Measurements from ENCODE around the gene BAHCC1. TPM values are rescaled to one million over a fixed set of nuclear protein-coding genes. Genes with fewer than 3 reads are reported as not detected.

The BAHCC1 gene
- total and polyA plus RNA-seq, 2 of the 4 experiments (the other 2 are of a cell fraction), result 0.36 to 7.8 TPM

GRCh38 chr17:81484195-81484979 is 89.1 kb downstream of the BAHCC1 start (continued):
- TF ChIP-seq, protein P1, sequence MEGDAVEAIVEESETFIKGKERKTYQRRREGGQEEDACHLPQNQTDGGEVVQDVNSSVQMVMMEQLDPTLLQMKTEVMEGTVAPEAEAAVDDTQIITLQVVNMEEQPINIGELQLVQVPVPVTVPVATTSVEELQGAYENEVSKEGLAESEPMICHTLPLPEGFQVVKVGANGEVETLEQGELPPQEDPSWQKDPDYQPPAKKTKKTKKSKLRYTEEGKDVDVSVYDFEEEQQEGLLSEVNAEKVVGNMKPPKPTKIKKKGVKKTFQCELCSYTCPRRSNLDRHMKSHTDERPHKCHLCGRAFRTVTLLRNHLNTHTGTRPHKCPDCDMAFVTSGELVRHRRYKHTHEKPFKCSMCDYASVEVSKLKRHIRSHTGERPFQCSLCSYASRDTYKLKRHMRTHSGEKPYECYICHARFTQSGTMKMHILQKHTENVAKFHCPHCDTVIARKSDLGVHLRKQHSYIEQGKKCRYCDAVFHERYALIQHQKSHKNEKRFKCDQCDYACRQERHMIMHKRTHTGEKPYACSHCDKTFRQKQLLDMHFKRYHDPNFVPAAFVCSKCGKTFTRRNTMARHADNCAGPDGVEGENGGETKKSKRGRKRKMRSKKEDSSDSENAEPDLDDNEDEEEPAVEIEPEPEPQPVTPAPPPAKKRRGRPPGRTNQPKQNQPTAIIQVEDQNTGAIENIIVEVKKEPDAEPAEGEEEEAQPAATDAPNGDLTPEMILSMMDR (conservative IDR thresholded peaks at IDR 0.05; ENCODE audit: low read depth, low read length), result peak; percentile 99

GRCh38 chr17:81486199-81486810 is 91.0 kb downstream of the BAHCC1 start:
- H3K9me3 ChIP-seq (ENCODE audit: control insufficient read depth, insufficient read depth, low read length), result no peaks in the 10 kb centered on the region
- peaks cover 2% of the 10 kb centered on the region; the same call in 1 of the 2 replicates for H3K9me1 ChIP-seq (ENCODE audit: insufficient read depth, low read length)
- H2BK20ac ChIP-seq (ENCODE audit: low read depth, low read length), result no peak overlapping the region
- in situ Hi-C loops (cut with MboI; ENCODE audit: low sequenced_read_pairs) (no loop called here), dilution Hi-C loops (cut with HindIII; ENCODE audit: low sequenced_read_pairs, unreplicated experiment) (no loop called here), intact Hi-C loops (cut with micrococcal nuclease) (no loop called here)
- no peak overlapping the region for H2BK15ac ChIP-seq (ENCODE audit: low read depth, low read length)
- TF ChIP-seq NFE2L2 (IDR thresholded peaks at IDR 0.05; ENCODE audit: low read depth, low read length) (no peak), FOS (IDR thresholded peaks at IDR 0.05; ENCODE audit: low read depth, low read length) (no peak), MAZ (IDR thresholded peaks at IDR 0.05; ENCODE audit: borderline replicate concordance, low read depth, low read length) (no peak), MAFK (IDR thresholded peaks at IDR 0.05; ENCODE audit: low read depth, low read length) (no peak), RCOR1 (IDR thresholded peaks at IDR 0.05; ENCODE audit: insufficient replicate concordance, low read length) (no peak), USF2 (IDR thresholded peaks at IDR 0.05; ENCODE audit: low read depth, low read length) (no peak), POLR2A (IDR thresholded peaks at IDR 0.05; ENCODE audit: low read depth, low read length) (no peak), BHLHE40 (IDR thresholded peaks at IDR 0.05; ENCODE audit: low read depth, low read length) (no peak), RFX5 (IDR thresholded peaks at IDR 0.05; ENCODE audit: low read depth, low read length) (no peak)
- H3K36me3 ChIP-seq (ENCODE audit: control insufficient read depth, insufficient read depth, low read length), result no peaks in the 10 kb centered on the region
- ChIA-PET POLR2A (ENCODE audit: unreplicated experiment) (interaction anchor here (0.6 kb wide), 1 partner anchor 146 kb away, joined by 6 read pairs; no protein-coding TSS in a partner anchor), CTCF (no interaction called here)
- H3K56ac ChIP-seq (ENCODE audit: extremely low read depth, insufficient read depth, low read length), result no peak overlapping the region
- H2BK5ac ChIP-seq (ENCODE audit: low read depth, low read length, poor library complexity, severe bottlenecking), result no peak overlapping the region
- no peak overlapping the region for H3K4me3 ChIP-seq (ENCODE audit: insufficient read depth, low read depth, low read length)
- peaks cover 7% of the 10 kb centered on the region; the same call in 1 of the 2 replicates for H3K4me1 ChIP-seq (ENCODE audit: control insufficient read depth, insufficient read depth, low read length)
- ATAC-seq (ENCODE audit: low read depth) (no peak), DNase-seq (no peak)
- H3K14ac ChIP-seq (replicated peaks; ENCODE audit: low read depth, low read length), result no peak overlapping the region
- H4K8ac ChIP-seq (ENCODE audit: low read depth in 2 of 2, low read length in 2 of 2), result no peak overlapping the region
- H3K4me2 ChIP-seq (ENCODE audit: low read depth, low read length), result no peak overlapping the region
- no peak overlapping the region for H4K5ac ChIP-seq (ENCODE audit: low read depth, low read length)
- BruUV-seq (replicated peaks), result no TSS peak
- no peak overlapping the region for H3K4ac ChIP-seq (ENCODE audit: low read depth, low read length)
- no peaks in the 10 kb centered on the region for H4K20me1 ChIP-seq (ENCODE audit: insufficient read depth, low read length)
- WGBS, 2 experiments (ENCODE audit: extremely low coverage in 2 of 2, insufficient read length in 1 of 2), result 80% methylated on average over 1 of the region's 17 CpGs; no CpG with 5 or more reads in 1 of the 2 experiments
- no peak overlapping the region for H3K18ac ChIP-seq (ENCODE audit: low read depth, low read length)
- no peak overlapping the region for H2AK9ac ChIP-seq (replicated peaks; ENCODE audit: low read depth, low read length, poor library complexity)
- H2BK120ac ChIP-seq (ENCODE audit: low read depth, low read length), result no peak overlapping the region
- no peak overlapping the region for H4K91ac ChIP-seq (ENCODE audit: insufficient read depth, low read depth, low read length)
- peaks cover 2 to 3% of the 10 kb centered on the region in 2 experiments; a peak in 2 of 4 replicates for H3K79me1 ChIP-seq (ENCODE audit: low read depth in 1 of 2, low read length in 2 of 2)
- H2AK5ac ChIP-seq (ENCODE audit: low read depth, low read length), result no peak overlapping the region
- H2AFZ ChIP-seq (replicated peaks; ENCODE audit: low read length, poor library complexity), result no peak overlapping the region
- no peak overlapping the region for H3K27ac ChIP-seq (ENCODE audit: insufficient read depth, low read length)
- H3K27me3 ChIP-seq (ENCODE audit: control insufficient read depth, insufficient read depth, low read length), result no peaks in the 10 kb centered on the region; the same call in 1 of the 2 replicates
- no peak overlapping the region for H3K23ac ChIP-seq (ENCODE audit: low read depth, low read length)
- H3K9ac ChIP-seq (ENCODE audit: low read depth, low read length), result no peak overlapping the region
